A673 (cell line): ENCODE results near the gene TSPEAR.

Experiments used
- CTCF ChIP-seq: fragments of 300-800, 200-600 bp; sonication (generic); conservative IDR thresholded peaks from 2 replicates; pipeline ENCODE4 v1.5.1; 2017; ENCODE audit warnings: low read depth, mild to moderate bottlenecking, antibody characterized with exemption, low read length, moderate library complexity, mixed read lengths
- EZH2 ChIP-seq: fragments of 200-600 bp; sonication (generic); IDR thresholded peaks from 2 replicates; pipeline ENCODE4 v1.6.1; 2017; ENCODE audit warnings: borderline replicate concordance, low read depth, mild to moderate bottlenecking, mixed read lengths, antibody characterized with exemption, low read length; ENCODE audit not compliant: poor library complexity, severe bottlenecking

GRCh38 chr21:44579833-44580144, 131.6 kb downstream of the TSPEAR start:
- TF ChIP-seq EZH2 (no peak), CTCF (no peak)
